Prostate gland (tissue), 2 donors: ENCODE results near the gene RCAN1. TPM values are rescaled to one million over a fixed set of nuclear protein-coding genes. Genes with fewer than 3 reads are reported as not detected.

Experiments
- DNase-seq: peaks from one replicate; pipeline ENCODE4 v3.0.0-alpha.2; 2019; ENCODE audit warnings: low spot score
- H3K27ac ChIP-seq, 2 donors: fragments of 200-600 bp; sonication (generic); 2 replicates each; pipeline ENCODE4 v1.5.1; 2017 to 2019
- H3K27me3 ChIP-seq: fragments of 200-600 bp; sonication (generic); replicated peaks from 2 replicates; pipeline ENCODE4 v1.5.1; 2019; ENCODE audit not compliant: insufficient read depth
- H3K36me3 ChIP-seq, 2 donors: fragments of 200-600 bp; sonication (generic); 1 replicate in 1 of 2; 2 replicates in 1 of 2; pipeline versions ENCODE4 v1.5.1 to v1.8.1; 2017 to 2019
- H3K4me1 ChIP-seq: fragments of 200-600 bp; sonication (generic); replicated peaks from 2 replicates; pipeline ENCODE4 v1.5.1; 2019
- H3K4me3 ChIP-seq, 2 donors: fragments of 200-600 bp; sonication (generic); 2 replicates each; pipeline ENCODE4 v1.5.1; 2017 to 2019
- H3K9me3 ChIP-seq: fragments of 200-600 bp; sonication (generic); 2 replicates; pipeline ENCODE4 v1.5.1; 2017
- POLR2A ChIP-seq: fragments of 450-650 bp; IDR thresholded peaks from one replicate; pipeline ENCODE4 v1.6.1; 2016; ENCODE audit warnings: antibody characterized with exemption, mild to moderate bottlenecking
- POLR2AphosphoS5 ChIP-seq: sonication (generic); formaldehyde crosslinking; IDR thresholded peaks from one replicate; pipeline ENCODE4 v1.6.1; 2017; ENCODE audit warnings: antibody characterized with exemption
- WGBS: methylation state at CpG from one replicate; pipeline ENCODE4 v1.1.5; 2018; 5-methylcytosine and 5-hydroxymethylcytosine counted together
- intact Hi-C: fragments of 100-400 bp; cut with DNase I; formaldehyde crosslinking; loops from one replicate; pipeline ENCODE4 v1.14.2; 2022
- total RNA-seq, 2 donors: library from RNA; depleted of rRNA; stranded (reverse); fragments of >200 nt; gene quantifications; one replicate each; pipeline ENCODE4 v1.1.0, GENCODE V29; 2016
- TF ChIP-seq, protein P1 (sequence below), 4 experiments: fragments of 200-600 bp in 2 of 4; fragments of 450-650 bp in 2 of 4; sonication (generic) in 2 of 4; IDR thresholded peaks; 1 replicate in 3 of 4; 2 replicates in 1 of 4; pipeline ENCODE4 v1.5.1; 2016 to 2019; ENCODE audit warnings: antibody characterized with exemption in 4 of 4, mild to moderate bottlenecking in 2 of 4, moderate library complexity in 2 of 4

RCAN1 gene
- total RNA-seq, 2 donors from 2014 or later: 12.0 to 14.1 TPM

DNA sequence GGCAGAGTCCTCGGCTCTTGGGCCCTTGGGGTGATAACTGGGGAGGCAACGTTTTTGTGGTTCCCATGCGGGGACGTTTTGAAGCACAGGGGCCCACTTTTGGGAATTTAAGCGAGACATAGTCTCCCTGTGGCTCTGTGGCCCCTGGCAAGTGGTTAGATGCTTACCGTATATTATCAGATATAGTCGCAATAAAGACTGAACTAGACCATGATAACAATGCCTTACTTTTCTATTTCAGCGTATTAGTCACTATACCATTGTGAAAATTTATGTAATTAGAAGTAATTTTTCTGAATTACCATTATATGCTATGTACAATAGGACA is 538 bp upstream of the RCAN1 start:
- H3K4me1 ChIP-seq: peaks cover 2% of the 10 kb centered on the region
- H3K27me3 ChIP-seq: no peaks in the 10 kb centered on the region
- DNase-seq: no peak
- H3K27ac ChIP-seq: peak overlapping the region; percentile 41 to 48
- intact Hi-C loops: loop anchor here (10.0 kb wide), 1 partner anchor 701 kb away; the partner anchor contains the start of gene ATP5PO
- H3K9me3 ChIP-seq: no peaks in the 10 kb centered on the region
- no peaks in the 10 kb centered on the region for H3K36me3 ChIP-seq
- WGBS: under 1% methylated on average over 8 of the region's 8 CpGs
- peak overlapping the region; percentile 75 to 86 for H3K4me3 ChIP-seq
- TF ChIP-seq POLR2AphosphoS5: no peak
- no peak for TF ChIP-seq POLR2A
- TF ChIP-seq, protein P1, sequence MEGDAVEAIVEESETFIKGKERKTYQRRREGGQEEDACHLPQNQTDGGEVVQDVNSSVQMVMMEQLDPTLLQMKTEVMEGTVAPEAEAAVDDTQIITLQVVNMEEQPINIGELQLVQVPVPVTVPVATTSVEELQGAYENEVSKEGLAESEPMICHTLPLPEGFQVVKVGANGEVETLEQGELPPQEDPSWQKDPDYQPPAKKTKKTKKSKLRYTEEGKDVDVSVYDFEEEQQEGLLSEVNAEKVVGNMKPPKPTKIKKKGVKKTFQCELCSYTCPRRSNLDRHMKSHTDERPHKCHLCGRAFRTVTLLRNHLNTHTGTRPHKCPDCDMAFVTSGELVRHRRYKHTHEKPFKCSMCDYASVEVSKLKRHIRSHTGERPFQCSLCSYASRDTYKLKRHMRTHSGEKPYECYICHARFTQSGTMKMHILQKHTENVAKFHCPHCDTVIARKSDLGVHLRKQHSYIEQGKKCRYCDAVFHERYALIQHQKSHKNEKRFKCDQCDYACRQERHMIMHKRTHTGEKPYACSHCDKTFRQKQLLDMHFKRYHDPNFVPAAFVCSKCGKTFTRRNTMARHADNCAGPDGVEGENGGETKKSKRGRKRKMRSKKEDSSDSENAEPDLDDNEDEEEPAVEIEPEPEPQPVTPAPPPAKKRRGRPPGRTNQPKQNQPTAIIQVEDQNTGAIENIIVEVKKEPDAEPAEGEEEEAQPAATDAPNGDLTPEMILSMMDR (IDR thresholded peaks at IDR 0.05): no peak

DNA sequence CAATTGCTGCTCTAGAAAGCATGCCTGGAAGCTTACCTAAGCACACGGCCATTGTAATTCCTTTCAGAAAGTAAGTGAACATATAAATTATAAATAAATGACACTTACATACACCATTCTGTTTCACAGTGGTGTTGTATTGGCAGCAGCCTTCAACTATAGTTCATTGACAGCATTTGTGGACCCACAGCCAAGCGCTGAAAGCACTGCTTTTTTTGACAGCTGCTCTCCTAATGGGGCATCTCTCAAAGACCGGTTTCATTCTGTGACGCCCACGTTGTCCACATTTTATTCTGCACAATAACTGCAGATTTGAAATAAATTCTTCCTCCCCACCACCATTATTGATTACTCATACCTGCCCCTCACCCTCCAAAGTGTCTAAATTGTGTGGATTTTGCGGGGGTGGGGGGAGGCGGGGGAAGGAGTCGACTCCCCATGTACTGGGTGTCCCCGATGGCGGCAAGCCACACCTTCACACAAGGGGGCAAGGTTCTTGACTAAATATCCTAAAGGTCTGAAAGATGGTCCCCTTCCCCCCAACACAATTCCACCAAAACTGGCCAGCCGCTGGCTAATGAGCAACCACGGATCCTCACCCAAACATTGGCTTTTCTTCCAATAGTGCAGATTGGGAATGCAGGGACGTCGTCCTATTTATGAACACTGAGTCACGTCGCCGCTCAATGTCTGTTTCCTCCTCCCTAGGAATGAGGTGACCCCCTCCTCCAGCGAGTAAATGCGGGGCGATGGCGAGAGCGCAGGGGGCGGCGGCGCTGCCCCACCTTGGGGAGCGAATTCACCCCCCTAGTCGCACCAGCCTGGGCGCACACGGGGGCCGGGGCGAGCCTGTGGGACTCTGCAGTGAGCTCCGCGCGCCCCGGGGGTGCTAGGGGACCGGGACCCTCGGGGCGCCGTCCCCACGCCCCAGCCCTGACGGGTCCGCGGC is 960 bp downstream of the RCAN1 start:
- Histone ChIP-seq H3K4me1 (peaks cover 2% of the 10 kb centered on the region), H3K27ac (no peak overlapping the region), H3K36me3 (no peaks in the 10 kb centered on the region), H3K27me3 (no peaks in the 10 kb centered on the region), H3K4me3 (peak overlapping the region; percentile 75 to 86), H3K9me3 (no peaks in the 10 kb centered on the region)
- intact Hi-C loops: loop anchor here (10.0 kb wide), 1 partner anchor 699 kb away; the partner anchor contains the start of gene ATP5PO
- TF ChIP-seq, protein P1 (IDR thresholded peaks at IDR 0.05): no peak
- no peak for TF ChIP-seq POLR2AphosphoS5
- no peak for TF ChIP-seq POLR2A
- DNase-seq: peak; percentile 7
- 18% methylated on average over 22 of the region's 43 CpGs for WGBS

DNA sequence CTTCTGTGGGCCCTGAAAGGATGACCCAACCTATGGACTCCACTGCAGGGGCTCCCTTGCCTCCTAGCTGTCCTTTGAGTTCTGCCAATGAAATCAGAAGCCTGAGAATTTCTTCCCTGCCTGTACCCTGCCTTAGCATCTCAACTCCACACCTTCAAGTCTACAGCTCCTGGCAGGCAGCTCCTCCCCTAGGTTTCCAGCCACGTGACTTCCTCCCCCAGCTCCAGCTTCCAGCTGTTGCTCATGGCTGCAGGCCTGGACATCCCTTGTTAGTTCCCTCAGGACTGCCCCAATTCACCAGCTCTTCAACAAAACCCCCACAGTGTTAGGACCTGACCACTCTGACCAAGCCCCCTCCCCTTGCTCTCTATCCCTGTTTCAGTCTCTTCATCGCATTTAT is 2.4 kb downstream of the RCAN1 start:
- no peak overlapping the region for H3K4me3 ChIP-seq
- H3K27me3 ChIP-seq: no peaks in the 10 kb centered on the region
- no peak overlapping the region for H3K27ac ChIP-seq
- WGBS: 76% methylated on average over 2 of the region's 2 CpGs
- no peaks in the 10 kb centered on the region for H3K9me3 ChIP-seq
- DNase-seq: no peak
- no peaks in the 10 kb centered on the region for H3K36me3 ChIP-seq
- TF ChIP-seq, protein P1 (IDR thresholded peaks at IDR 0.05): no peak
- TF ChIP-seq POLR2A (no peak), POLR2AphosphoS5 (no peak)
- intact Hi-C loops: loop anchor here (10.0 kb wide), 1 partner anchor 698 kb away; the partner anchor contains the start of gene ATP5PO
- H3K4me1 ChIP-seq: peaks cover 2% of the 10 kb centered on the region

DNA sequence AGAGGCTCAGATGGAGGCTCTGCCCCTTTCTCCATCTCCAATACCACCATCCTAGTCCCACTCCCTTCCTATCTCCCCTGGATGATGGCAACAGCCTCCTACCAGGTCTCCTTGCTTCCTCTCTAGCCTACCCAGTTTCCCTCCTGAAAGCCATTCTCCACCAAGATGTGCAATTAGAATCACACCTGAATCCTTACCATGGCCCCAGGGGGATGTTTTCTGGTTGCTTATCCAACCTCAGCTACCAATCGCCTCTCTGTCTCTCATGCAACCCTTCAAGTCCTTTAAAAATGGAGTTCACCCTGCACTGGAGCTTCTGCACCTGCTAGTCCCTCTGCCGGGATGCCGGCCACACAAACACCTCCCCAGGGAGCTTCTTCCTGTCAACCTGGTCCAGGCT is 2.9 kb downstream of the RCAN1 start:
- peaks cover 2% of the 10 kb centered on the region for H3K4me1 ChIP-seq
- TF ChIP-seq, protein P1 (IDR thresholded peaks at IDR 0.05): no peak
- TF ChIP-seq POLR2AphosphoS5 (no peak), POLR2A (no peak)
- WGBS: 91% methylated on average over 3 of the region's 3 CpGs
- no peaks in the 10 kb centered on the region for H3K36me3 ChIP-seq
- no peak overlapping the region for H3K4me3 ChIP-seq
- H3K27ac ChIP-seq: no peak overlapping the region
- no peaks in the 10 kb centered on the region for H3K27me3 ChIP-seq
- H3K9me3 ChIP-seq: no peaks in the 10 kb centered on the region
- DNase-seq: no peak
- intact Hi-C loops: loop anchor here (10.0 kb wide), 1 partner anchor 697 kb away; the partner anchor contains the start of gene ATP5PO
